Vagina (tissue), 2 donors: ENCODE results near the gene GNAQ.

ENCODE experiments used
- CTCF ChIP-seq, 3 experiments: fragments of 450-650 bp in 2 of 3; fragments of 200-600 bp in 1 of 3; sonication (generic) in 1 of 3; IDR thresholded peaks; one replicate each; pipeline ENCODE4 v1.5.1; 2017 to 2019; ENCODE audit warnings: antibody characterized with exemption in 3 of 3, mild to moderate bottlenecking in 2 of 3, moderate library complexity in 2 of 3
- POLR2A ChIP-seq, 2 donors: fragments of 450-650 bp; IDR thresholded peaks; one replicate each; pipeline ENCODE4 v1.6.1; 2017; ENCODE audit warnings: antibody characterized with exemption in 2 of 2, mild to moderate bottlenecking in 2 of 2, moderate library complexity in 2 of 2
- POLR2AphosphoS5 ChIP-seq, 2 donors: sonication (generic); formaldehyde crosslinking; IDR thresholded peaks; one replicate each; pipeline ENCODE4 v1.9.0; 2017; ENCODE audit warnings: antibody characterized with exemption in 2 of 2, mild to moderate bottlenecking in 2 of 2, low read depth in 1 of 2; ENCODE audit not compliant: insufficient read depth in 1 of 2

- TF ChIP-seq CTCF (IDR thresholded peaks at IDR 0.05) (no peak), POLR2A (IDR thresholded peaks at IDR 0.05) (no peak), POLR2AphosphoS5 (IDR thresholded peaks at IDR 0.05; ENCODE audit: insufficient read depth in 1 of 2, low read depth in 1 of 2) (no peak)
Measured at GRCh38 chr9:78026416-78026815, 5.2 kb downstream of the GNAQ start.
